K562 (cell line): Measurements from ENCODE around the gene ZFYVE16. TPM values are rescaled to one million over a fixed set of nuclear protein-coding genes. Genes with fewer than 3 reads are reported as not detected.

ENCODE experiments used
- ATAC-seq: fragments of 200-7000 bp; cut with Tn5 transposase; 3 replicates; pipeline ENCODE4 v1.9.1; 2020; ENCODE audit warnings: moderate library complexity
- Bru-seq: library from RNA; stranded (reverse); fragments of 400-500 nt; gene quantifications from one replicate; lab custom pipeline; 2021; lab: Mats Ljungman, UMichigan
- BruChase-seq, 2 experiments: library from RNA; stranded (reverse); fragments of 400-500 nt; gene quantifications; one replicate each; lab custom pipeline; 2021; lab: Mats Ljungman, UMichigan
- BruUV-seq: library from RNA; stranded (reverse); fragments of 400-500 nt; replicated peaks from 2 replicates; lab custom pipeline; 2021; lab: Mats Ljungman, UMichigan
- CTCF ChIA-PET: fragments of 300-600 bp; formaldehyde crosslinking; extraction: SDS; loops from one replicate; lab custom pipeline; 2021; ENCODE audit warnings: low intra/inter-chr PET ratio; lab: Yijun Ruan, JAX
- POLR2A ChIA-PET: fragments of 300-600, 350-650 bp; sonication (Branson Sonifier 250); formaldehyde crosslinking; extraction: SDS; loops from one replicate; lab custom pipeline; 2021; ENCODE audit warnings: antibody characterized with exemption, inconsistent platforms; lab: Yijun Ruan, JAX
- DNase-seq, 4 experiments: peaks; one replicate each; pipeline versions ENCODE4 v3.0.0 to v3.0.0-alpha.2; 2011 to 2018; ENCODE audit warnings: low spot score in 3 of 4, mixed read lengths in 3 of 4; ENCODE audit errors: extremely low read depth in 1 of 4
- FAIRE-seq: peaks from 2 replicates; lab custom pipeline; 2011; peaks lifted over from hg19 to GRCh38; lab: Jason Lieb, UNC
- H2AFZ ChIP-seq: 2 replicates; pipeline ENCODE4 v1.6.0; 2011; ENCODE audit warnings: low read depth, low read length, control low read depth, inconsistent platforms
- H3K27ac ChIP-seq: fragments of 200-600 bp; 3 replicates; pipeline ENCODE4 v1.8.0; 2011; ENCODE audit warnings: low read depth, mild to moderate bottlenecking, control low read depth, inconsistent platforms, low read length, moderate library complexity, mixed read lengths; ENCODE audit errors: extremely low read depth
- H3K27me3 ChIP-seq, 2 experiments: fragments of 300-600 bp in 1 of 2; 2 replicates in 1 of 2; 3 replicates in 1 of 2; pipeline versions ENCODE4 v1.6.0 to v1.8.0; 2011; ENCODE audit warnings: inconsistent platforms in 2 of 2, low read length in 2 of 2, mild to moderate bottlenecking in 1 of 2, mixed read lengths in 1 of 2, moderate library complexity in 1 of 2; ENCODE audit not compliant: control insufficient read depth in 2 of 2, insufficient read depth in 2 of 2
- H3K36me3 ChIP-seq: fragments of 300-600 bp; 3 replicates; pipeline ENCODE4 v1.8.0; 2011; ENCODE audit warnings: mild to moderate bottlenecking, low read length, inconsistent platforms; ENCODE audit not compliant: control insufficient read depth, insufficient read depth
- H3K4me1 ChIP-seq, 2 experiments: fragments of 200-600 bp in 1 of 2; replicated peaks in 1 of 2; 2 replicates in 1 of 2; 3 replicates in 1 of 2; pipeline versions ENCODE4 v1.5.1 to v1.8.0; 2011; ENCODE audit warnings: inconsistent platforms in 2 of 2, low read length in 2 of 2, mild to moderate bottlenecking in 1 of 2, mixed read lengths in 1 of 2, moderate library complexity in 1 of 2; ENCODE audit not compliant: control insufficient read depth in 2 of 2, insufficient read depth in 2 of 2
- H3K4me2 ChIP-seq: 2 replicates; pipeline ENCODE4 v1.6.1; 2011; ENCODE audit warnings: low read length, control low read depth, inconsistent platforms, mixed read lengths; ENCODE audit not compliant: insufficient read depth
- H3K4me3 ChIP-seq: fragments of 200-600 bp; sonication (generic), shearing (Covaris generic); 2 replicates; pipeline ENCODE4 v1.5.1; 2016; ENCODE audit warnings: control low read depth, inconsistent platforms
- H3K79me2 ChIP-seq: fragments of 200-600 bp; 3 replicates; pipeline ENCODE4 v1.8.0; 2011; ENCODE audit warnings: low read length, inconsistent platforms; ENCODE audit not compliant: control insufficient read depth, insufficient read depth
- H3K9ac ChIP-seq, 2 experiments: 2 replicates each; pipeline versions ENCODE4 v1.6.0 to v1.6.1; 2011; ENCODE audit warnings: low read depth in 2 of 2, low read length in 2 of 2, control low read depth in 1 of 2, inconsistent platforms in 1 of 2, mild to moderate bottlenecking in 1 of 2, mixed read lengths in 1 of 2; ENCODE audit not compliant: insufficient read depth in 1 of 2
- H3K9me1 ChIP-seq: one replicate; pipeline ENCODE4 v1.6.0; 2011; ENCODE audit warnings: inconsistent platforms, mild to moderate bottlenecking, low read length, moderate library complexity; ENCODE audit not compliant: control insufficient read depth, insufficient read depth
- H3K9me3 ChIP-seq: replicated peaks from 2 replicates; pipeline ENCODE4 v1.5.1; 2011; ENCODE audit warnings: low read depth, low read length, inconsistent platforms; ENCODE audit not compliant: control insufficient read depth, insufficient read depth
- H4K20me1 ChIP-seq: replicated peaks from 2 replicates; pipeline ENCODE4 v1.6.1; 2011; ENCODE audit warnings: low read length, inconsistent platforms, mixed read lengths; ENCODE audit not compliant: control insufficient read depth, insufficient read depth
- FOXP1 ChIP-seq: sonication (generic); formaldehyde crosslinking; IDR thresholded peaks from 2 replicates; pipeline ENCODE4 v1.8.0; 2022; ENCODE audit warnings: mild to moderate bottlenecking, missing genetic modification reagents
- NFE2L1 ChIP-seq: fragments of 450-650 bp; IDR thresholded peaks from 2 replicates; pipeline ENCODE4 v1.6.1; 2016; ENCODE audit warnings: missing genetic modification characterization, low read depth, mild to moderate bottlenecking, missing compliant biosample characterization, moderate library complexity, borderline replicate concordance
- OTX1 ChIP-seq: fragments of 450-650 bp; formaldehyde crosslinking; IDR thresholded peaks from 2 replicates; pipeline ENCODE4 v1.4.0; 2022; ENCODE audit warnings: mild to moderate bottlenecking
- PHF8 ChIP-seq: fragments of 200-600 bp; sonication (generic); IDR thresholded peaks from 2 replicates; pipeline ENCODE4 v1.6.1; 2012; ENCODE audit warnings: mixed run types, mild to moderate bottlenecking, inconsistent platforms, low read length, moderate library complexity, borderline replicate concordance
- ZFX ChIP-seq: sonication (generic); formaldehyde crosslinking; IDR thresholded peaks from 2 replicates; pipeline ENCODE4 v1.8.0; 2022; ENCODE audit warnings: mild to moderate bottlenecking, missing genetic modification reagents, moderate library complexity
- WGBS: fragments of 100-300 bp; shearing (Covaris generic); methylation state at CpG from one replicate; pipeline ENCODE4 v1.1.6; 2016; ENCODE audit warnings: low coverage, mixed read lengths; ENCODE audit not compliant: insufficient coverage; ENCODE audit errors: missing lambda C conversion rate; 5-methylcytosine and 5-hydroxymethylcytosine counted together
- in situ Hi-C: fragments of 300-500 bp; cut with MboI; formaldehyde crosslinking; loops from 4 replicates; pipeline ENCODE4 v1.15.0; 2018; ENCODE audit warnings: inconsistent platforms, mixed read lengths
- intact Hi-C: fragments of 100-400 bp; cut with micrococcal nuclease; formaldehyde crosslinking; loops from 2 replicates; pipeline ENCODE4 v1.14.2; 2022
- long read RNA-seq, 3 experiments: library from polyadenylated mRNA in 2 of 3; library from RNA in 1 of 3; unstranded in 2 of 3; stranded (forward) in 1 of 3; transcript quantifications; one replicate each; pipeline ENCODE4 v2.0.0, GENCODE V29; 2019 to 2022
- polyA minus RNA-seq, 3 experiments: library from RNA; depleted of rRNA, polyadenylated mRNA; stranded (reverse); fragments of >200 nt; gene quantifications; 2 replicates each; pipeline ENCODE4 v1.2.3, GENCODE V29; 2011
- polyA plus RNA-seq, 8 experiments: library from polyadenylated mRNA; depleted of rRNA in 4 of 8; stranded (reverse) in 5 of 8; unstranded in 3 of 8; fragments of >200 nt; fragmentation: Nextera tagmentation in 2 of 8; fragmentation: Illumina TruSeq in 1 of 8; extraction: Ambion mirVana in 2 of 8; extraction: Trizol in 1 of 8; gene quantifications; 2 replicates each; pipeline versions ENCODE4 v1.2.1 to v1.2.3, GENCODE V29; 2011 to 2014; ENCODE audit warnings: inconsistent platforms in 1 of 8, missing spikeins in 1 of 8
- total RNA-seq, 7 experiments: library from RNA; depleted of rRNA in 6 of 7; stranded (reverse); fragments of >200 nt in 6 of 7; fragmentation: Illumina TruSeq in 2 of 7; extraction: Trizol in 2 of 7; gene quantifications; 2 replicates each; pipeline versions ENCODE4 v1.2.1 to v1.2.3, GENCODE V29; 2011 to 2021; ENCODE audit warnings: low replicate concordance in 1 of 7
- TF ChIP-seq, protein P1 (sequence below): sonication (generic); formaldehyde crosslinking; IDR thresholded peaks from 2 replicates; pipeline ENCODE4 v1.8.1; 2023; ENCODE audit warnings: mild to moderate bottlenecking, missing genetic modification reagents
- TF ChIP-seq, protein P2 (sequence below): sonication (generic); formaldehyde crosslinking; IDR thresholded peaks from 2 replicates; pipeline ENCODE4 v1.8.0; 2022; ENCODE audit warnings: mild to moderate bottlenecking, missing genetic modification reagents
- TF ChIP-seq, protein P3 (sequence below): sonication (generic); formaldehyde crosslinking; IDR thresholded peaks from 2 replicates; pipeline ENCODE4 v1.8.0; 2022; ENCODE audit warnings: missing genetic modification reagents, mild to moderate bottlenecking, moderate library complexity, borderline replicate concordance

Gene ZFYVE16
- 19.2 and 86.7 TPM in 2 replicates for total RNA-seq (2011; cell fraction: chromatin; rRNA removed; ENCODE audit: low replicate concordance)
- 7.7 and 12.1 TPM in 2 replicates for total RNA-seq (2011; cell fraction: nucleolus; rRNA removed)
- 33.4 and 45.9 TPM in 2 replicates for total RNA-seq (2011; cell fraction: nucleoplasm; rRNA removed)
- 7.4 TPM in 2 replicates for total RNA-seq (2014; rRNA removed)
- 18.8 and 20.1 TPM in 2 replicates for total RNA-seq (2014; rRNA removed; fragmentation: Illumina TruSeq; extraction: Trizol)
- total RNA-seq (2015; rRNA removed; fragmentation: Illumina TruSeq; extraction: Trizol) = 16.1 and 17.8 TPM in 2 replicates
- 18.9 and 22.0 TPM in 2 replicates for total RNA-seq (2021)
- polyA plus RNA-seq (2011; rRNA removed) = 10.4 and 12.5 TPM in 2 replicates
- 0.91 and 3.9 TPM in 2 replicates for polyA plus RNA-seq (2011; cell fraction: cytosol; rRNA removed)
- 6.1 and 9.4 TPM in 2 replicates for polyA plus RNA-seq (2011; cell fraction: nucleus; rRNA removed)
- polyA plus RNA-seq (2012) = 9.7 and 14.9 TPM in 2 replicates
- 10.8 and 12.1 TPM in 2 replicates for polyA plus RNA-seq (2014; fragmentation: Illumina TruSeq; extraction: Trizol)
- polyA plus RNA-seq (2014; fragmentation: Nextera tagmentation; extraction: Ambion mirVana) = 1 to 10 TPM; 6.0 to 8.4 TPM
- polyA plus RNA-seq (2014; rRNA removed) = 8.7 and 13.4 TPM in 2 replicates
- polyA minus RNA-seq (2011; rRNA and poly(A)+ RNA removed) = 25.6 and 37.8 TPM in 2 replicates
- 8.0 and 9.0 TPM in 2 replicates for polyA minus RNA-seq (2011; cell fraction: cytosol; rRNA and poly(A)+ RNA removed)
- polyA minus RNA-seq (2011; cell fraction: nucleus; rRNA and poly(A)+ RNA removed) = 12.7 and 31.8 TPM in 2 replicates
- Bru-seq, nascent RNA = percentile 71 among the genes with signal in this experiment
- BruChase-seq, experiment 1, labeled RNA remaining after a 2-hour chase = percentile 78 among the genes with signal in this experiment
- BruChase-seq, experiment 2, labeled RNA remaining after a 6-hour chase = percentile 81 among the genes with signal in this experiment
- long read RNA-seq, experiment 1, full-length matches to known transcripts = 24 of 36 reads
- long read RNA-seq, experiment 1, partial matches to known transcripts = 10 of 36 reads
- long read RNA-seq, experiment 1, other reads (novel, unspliced or antisense) = 2 of 36 reads
- long read RNA-seq, experiment 2, partial matches to known transcripts = 0 of 4 reads
- long read RNA-seq, experiment 2, other reads (novel, unspliced or antisense) = 4 of 4 reads
- long read RNA-seq, experiment 3, partial matches to known transcripts = 3 of 4 reads
- long read RNA-seq, experiment 3, other reads (novel, unspliced or antisense) = 0 of 4 reads

DNA sequence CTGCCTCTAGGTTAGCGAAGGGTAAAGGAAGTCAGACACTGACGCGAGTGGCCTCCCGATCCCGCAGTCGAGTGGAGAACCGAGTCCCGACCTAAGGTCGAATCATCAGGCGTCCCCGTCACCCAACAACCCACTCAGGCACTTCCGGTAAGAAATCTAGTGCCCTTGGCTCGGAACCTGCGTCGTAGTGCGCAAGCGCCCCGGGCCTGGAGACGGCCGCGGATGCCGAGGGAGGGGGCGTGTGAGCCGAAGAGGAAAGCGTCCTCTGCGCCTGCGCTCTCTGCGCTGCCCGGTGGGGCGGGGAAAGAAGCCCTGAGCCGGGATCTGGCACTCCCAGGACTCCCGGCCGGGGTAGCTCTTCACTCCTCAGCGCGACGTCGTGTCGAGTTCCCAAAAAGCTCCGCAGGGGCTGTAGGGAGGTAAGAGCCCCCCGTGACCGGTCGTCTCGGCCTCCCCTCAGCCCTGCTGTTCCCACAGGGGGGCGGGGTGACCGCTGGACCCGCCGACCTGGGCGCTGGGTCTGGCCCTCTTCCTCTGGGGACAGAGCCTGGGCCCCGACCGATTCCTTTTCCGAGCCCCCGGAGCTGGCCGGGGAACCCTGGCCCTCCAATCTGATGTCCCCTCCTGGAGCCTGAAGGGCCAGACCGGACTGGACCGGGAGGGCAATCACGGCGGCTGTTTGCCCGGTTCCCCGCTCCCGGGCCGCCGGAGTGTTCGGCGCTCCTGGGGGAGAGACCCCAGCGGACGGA, at the start of gene ZFYVE16:
Gene ZFYVE16, plus strand, starts transcription at position 330 of the 749 bp plus-strand sequence. CDS start 26,084 bp downstream, outside the sequence.
- FAIRE-seq (peak; percentile 90), ATAC-seq (peak; percentile 91), DNase-seq (peak; percentile 96 to 98 (median 98))
- ChIA-PET POLR2A (interaction anchor here (0.6 kb wide), 1 partner anchor 375 kb away, joined by 3 read pairs; no protein-coding TSS in a partner anchor), CTCF (no interaction called here)
- in situ Hi-C loops (loop anchor here (25.0 kb wide), 1 partner anchor 1896 kb away; no protein-coding TSS in a partner anchor), intact Hi-C loops (no loop called here)
- peak within 1 kb of the TSS; percentile 70 for H3K4me3 ChIP-seq
- peak within 1 kb of the TSS; percentile 95 for H2AFZ ChIP-seq
- H3K4me1 ChIP-seq = peaks cover 6 to 14% of the 10 kb centered on the region in 2 experiments; a peak in 2 of 5 replicates
- no TSS peak for BruUV-seq
- peak within 1 kb of the TSS; percentile 80 to 99 for H3K9ac ChIP-seq
- H3K27me3 ChIP-seq = no peaks in the 10 kb centered on the region
- peaks cover 35% of the 10 kb centered on the region for H3K79me2 ChIP-seq
- H3K36me3 ChIP-seq = peaks cover 3% of the 10 kb centered on the region; the same call in 1 of the 3 replicates
- no peaks in the 10 kb centered on the region for H4K20me1 ChIP-seq
- H3K4me2 ChIP-seq = peak within 1 kb of the TSS; percentile 89
- WGBS = 0% methylated on average over 41 of the region's 66 CpGs
- H3K27ac ChIP-seq = peak within 1 kb of the TSS; percentile 94
- no peaks in the 10 kb centered on the region for H3K9me3 ChIP-seq
- no peaks in the 10 kb centered on the region for H3K9me1 ChIP-seq
- TF ChIP-seq PHF8 (peak; percentile 87), FOXP1 (CRISPR knock-in tag) (peak; percentile 76; the same call in 1 of the 2 replicates), ZFX (CRISPR knock-in tag) (peak; percentile 95), NFE2L1 (no peak), OTX1 (CRISPR knock-in tag) (peak; percentile 62; the same call in 1 of the 2 replicates)
- TF ChIP-seq, protein P1, sequence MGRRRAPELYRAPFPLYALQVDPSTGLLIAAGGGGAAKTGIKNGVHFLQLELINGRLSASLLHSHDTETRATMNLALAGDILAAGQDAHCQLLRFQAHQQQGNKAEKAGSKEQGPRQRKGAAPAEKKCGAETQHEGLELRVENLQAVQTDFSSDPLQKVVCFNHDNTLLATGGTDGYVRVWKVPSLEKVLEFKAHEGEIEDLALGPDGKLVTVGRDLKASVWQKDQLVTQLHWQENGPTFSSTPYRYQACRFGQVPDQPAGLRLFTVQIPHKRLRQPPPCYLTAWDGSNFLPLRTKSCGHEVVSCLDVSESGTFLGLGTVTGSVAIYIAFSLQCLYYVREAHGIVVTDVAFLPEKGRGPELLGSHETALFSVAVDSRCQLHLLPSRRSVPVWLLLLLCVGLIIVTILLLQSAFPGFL (CRISPR knock-in tag) = no peak
- TF ChIP-seq, protein P2, sequence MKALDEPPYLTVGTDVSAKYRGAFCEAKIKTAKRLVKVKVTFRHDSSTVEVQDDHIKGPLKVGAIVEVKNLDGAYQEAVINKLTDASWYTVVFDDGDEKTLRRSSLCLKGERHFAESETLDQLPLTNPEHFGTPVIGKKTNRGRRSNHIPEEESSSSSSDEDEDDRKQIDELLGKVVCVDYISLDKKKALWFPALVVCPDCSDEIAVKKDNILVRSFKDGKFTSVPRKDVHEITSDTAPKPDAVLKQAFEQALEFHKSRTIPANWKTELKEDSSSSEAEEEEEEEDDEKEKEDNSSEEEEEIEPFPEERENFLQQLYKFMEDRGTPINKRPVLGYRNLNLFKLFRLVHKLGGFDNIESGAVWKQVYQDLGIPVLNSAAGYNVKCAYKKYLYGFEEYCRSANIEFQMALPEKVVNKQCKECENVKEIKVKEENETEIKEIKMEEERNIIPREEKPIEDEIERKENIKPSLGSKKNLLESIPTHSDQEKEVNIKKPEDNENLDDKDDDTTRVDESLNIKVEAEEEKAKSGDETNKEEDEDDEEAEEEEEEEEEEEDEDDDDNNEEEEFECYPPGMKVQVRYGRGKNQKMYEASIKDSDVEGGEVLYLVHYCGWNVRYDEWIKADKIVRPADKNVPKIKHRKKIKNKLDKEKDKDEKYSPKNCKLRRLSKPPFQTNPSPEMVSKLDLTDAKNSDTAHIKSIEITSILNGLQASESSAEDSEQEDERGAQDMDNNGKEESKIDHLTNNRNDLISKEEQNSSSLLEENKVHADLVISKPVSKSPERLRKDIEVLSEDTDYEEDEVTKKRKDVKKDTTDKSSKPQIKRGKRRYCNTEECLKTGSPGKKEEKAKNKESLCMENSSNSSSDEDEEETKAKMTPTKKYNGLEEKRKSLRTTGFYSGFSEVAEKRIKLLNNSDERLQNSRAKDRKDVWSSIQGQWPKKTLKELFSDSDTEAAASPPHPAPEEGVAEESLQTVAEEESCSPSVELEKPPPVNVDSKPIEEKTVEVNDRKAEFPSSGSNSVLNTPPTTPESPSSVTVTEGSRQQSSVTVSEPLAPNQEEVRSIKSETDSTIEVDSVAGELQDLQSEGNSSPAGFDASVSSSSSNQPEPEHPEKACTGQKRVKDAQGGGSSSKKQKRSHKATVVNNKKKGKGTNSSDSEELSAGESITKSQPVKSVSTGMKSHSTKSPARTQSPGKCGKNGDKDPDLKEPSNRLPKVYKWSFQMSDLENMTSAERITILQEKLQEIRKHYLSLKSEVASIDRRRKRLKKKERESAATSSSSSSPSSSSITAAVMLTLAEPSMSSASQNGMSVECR (CRISPR knock-in tag) = 0 out of 2 replicates have a peak, but pooled peaks have one; percentile 63
- TF ChIP-seq, protein P3, sequence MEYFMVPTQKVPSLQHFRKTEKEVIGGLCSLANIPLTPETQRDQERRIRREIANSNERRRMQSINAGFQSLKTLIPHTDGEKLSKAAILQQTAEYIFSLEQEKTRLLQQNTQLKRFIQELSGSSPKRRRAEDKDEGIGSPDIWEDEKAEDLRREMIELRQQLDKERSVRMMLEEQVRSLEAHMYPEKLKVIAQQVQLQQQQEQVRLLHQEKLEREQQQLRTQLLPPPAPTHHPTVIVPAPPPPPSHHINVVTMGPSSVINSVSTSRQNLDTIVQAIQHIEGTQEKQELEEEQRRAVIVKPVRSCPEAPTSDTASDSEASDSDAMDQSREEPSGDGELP (CRISPR knock-in tag) = peak; percentile 62; the same call in 1 of the 2 replicates
